ENCODE data around the gene USP12.
"Not testable (repeated sequence)": the region's sequence is repeated elsewhere in the genome, so short reads cannot be mapped to it uniquely, and the experiment has no call there.

Gene USP12

DNA sequence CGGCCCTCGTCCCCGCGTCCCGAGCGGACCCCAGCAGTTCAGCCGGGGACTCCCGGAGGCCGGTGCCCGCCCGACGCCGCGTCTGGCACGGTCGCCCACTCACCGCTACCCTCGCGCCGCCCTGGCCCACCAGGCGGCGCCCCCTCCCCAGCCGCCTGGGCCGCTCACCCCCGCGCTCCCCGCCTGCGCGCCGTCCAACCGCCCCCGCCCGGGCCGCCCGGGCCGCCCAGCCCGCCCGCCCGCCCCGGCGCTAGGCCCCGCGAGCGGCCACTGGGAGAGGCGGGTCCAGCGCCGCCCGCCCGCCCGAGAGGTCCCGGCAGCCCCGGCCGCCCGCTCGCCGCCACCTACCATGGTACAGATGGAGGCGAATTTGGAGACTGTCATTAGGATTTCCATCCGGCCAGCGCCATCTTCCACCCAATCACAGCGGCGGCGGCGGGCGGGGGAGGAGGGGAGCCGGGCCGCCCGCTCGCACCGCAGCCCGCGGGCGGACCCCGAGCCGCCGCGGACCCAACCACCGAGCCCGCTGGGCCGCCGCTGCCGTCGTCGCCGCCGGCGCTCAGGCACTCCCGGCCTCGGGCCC is at the start of gene USP12:
Gene USP12 (minus strand): TSS at position 568 of the 583 bp plus-strand sequence. CDS start 172 bp downstream, at position 396.
- Mint-ChIP-seq H3K9me3 (no peaks in the 10 kb centered on the region), H3K36me3 (ENCODE audit: low read depth) (peaks cover 6% of the 10 kb centered on the region), H3K27me3 (no peaks in the 10 kb centered on the region), H3K4me3 (peak within 1 kb of the TSS; percentile 95), H3K4me1 (ENCODE audit: low read depth) (peaks cover 56% of the 10 kb centered on the region), H3K27ac (peak within 1 kb of the TSS; percentile 97)
- intact Hi-C loops (cut with micrococcal nuclease), result loop anchor here (10.0 kb wide), 1 partner anchor 987 kb away; no protein-coding TSS in a partner anchor

- Mint-ChIP-seq H3K4me1 (ENCODE audit: low read depth) (peaks cover 19% of the 10 kb centered on the region), H3K36me3 (ENCODE audit: low read depth) (no peaks in the 10 kb centered on the region), H3K4me3 (no peak overlapping the region), H3K27ac (no peak overlapping the region), H3K27me3 (no peaks in the 10 kb centered on the region), H3K9me3 (no peaks in the 10 kb centered on the region)
- intact Hi-C loops (cut with micrococcal nuclease), result no loop called here
Measured at GRCh38 chr13:27219611-27220010, 48.0 kb upstream of the USP12 start.

DNA sequence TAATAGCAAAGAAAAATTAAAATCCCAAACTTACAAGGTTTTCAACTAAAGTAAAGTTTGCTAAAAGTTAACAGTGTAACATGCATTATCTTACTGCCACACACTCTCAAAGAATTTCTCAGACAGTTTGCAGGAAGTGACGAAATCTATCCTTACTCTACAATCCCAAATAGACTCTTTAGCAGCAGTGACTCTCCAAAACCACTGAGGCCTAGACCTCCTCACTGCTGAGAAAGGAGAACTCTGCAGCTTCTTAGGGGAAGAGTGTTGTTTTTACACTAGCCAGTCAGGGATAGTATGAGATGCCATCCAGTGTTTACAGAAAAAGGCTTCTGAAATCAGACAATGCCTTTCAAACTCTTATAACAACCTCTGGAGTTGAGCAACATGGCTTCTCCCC is 47.2 kb upstream of the USP12 start:
- H3K9me3 Mint-ChIP-seq; H3K36me3 Mint-ChIP-seq (ENCODE audit: low read depth); H3K4me3 Mint-ChIP-seq; intact Hi-C loops (cut with micrococcal nuclease); H3K27ac Mint-ChIP-seq; H3K27me3 Mint-ChIP-seq: not testable (repeated sequence)
- H3K4me1 Mint-ChIP-seq (ENCODE audit: low read depth), result peaks cover 19% of the 10 kb centered on the region

DNA sequence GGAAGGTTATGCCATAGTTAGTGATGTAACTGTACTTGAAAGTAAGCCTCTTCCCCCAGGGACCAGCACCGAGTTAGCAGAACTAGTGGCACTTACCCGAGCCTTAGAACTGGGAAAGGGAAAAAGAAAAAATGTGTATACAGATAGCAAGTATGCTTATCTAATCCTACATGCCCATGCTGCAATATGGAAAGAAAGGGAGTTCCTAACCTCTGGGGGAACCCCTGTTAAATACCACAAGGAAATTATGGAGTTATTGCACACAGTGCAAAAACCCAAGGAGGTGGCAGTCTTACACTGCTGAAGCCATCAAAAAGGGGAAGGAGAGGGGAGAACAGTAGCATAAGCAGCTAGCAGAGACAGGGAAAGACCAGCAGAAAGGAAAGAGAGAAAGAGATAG is 46.2 kb upstream of the USP12 start:
- H3K9me3 Mint-ChIP-seq; H3K36me3 Mint-ChIP-seq (ENCODE audit: low read depth); H3K27me3 Mint-ChIP-seq; H3K4me3 Mint-ChIP-seq; intact Hi-C loops (cut with micrococcal nuclease): not testable (repeated sequence)
- peak overlapping the region; percentile 34 for H3K27ac Mint-ChIP-seq
- peaks cover 19% of the 10 kb centered on the region for H3K4me1 Mint-ChIP-seq (ENCODE audit: low read depth)

- intact Hi-C loops (cut with micrococcal nuclease); H3K4me1 Mint-ChIP-seq (ENCODE audit: low read depth); H3K27ac Mint-ChIP-seq; H3K4me3 Mint-ChIP-seq; H3K9me3 Mint-ChIP-seq; H3K36me3 Mint-ChIP-seq (ENCODE audit: low read depth); H3K27me3 Mint-ChIP-seq: not testable (repeated sequence)
Measured at GRCh38 chr13:27213386-27213785, 41.8 kb upstream of the USP12 start.

DNA sequence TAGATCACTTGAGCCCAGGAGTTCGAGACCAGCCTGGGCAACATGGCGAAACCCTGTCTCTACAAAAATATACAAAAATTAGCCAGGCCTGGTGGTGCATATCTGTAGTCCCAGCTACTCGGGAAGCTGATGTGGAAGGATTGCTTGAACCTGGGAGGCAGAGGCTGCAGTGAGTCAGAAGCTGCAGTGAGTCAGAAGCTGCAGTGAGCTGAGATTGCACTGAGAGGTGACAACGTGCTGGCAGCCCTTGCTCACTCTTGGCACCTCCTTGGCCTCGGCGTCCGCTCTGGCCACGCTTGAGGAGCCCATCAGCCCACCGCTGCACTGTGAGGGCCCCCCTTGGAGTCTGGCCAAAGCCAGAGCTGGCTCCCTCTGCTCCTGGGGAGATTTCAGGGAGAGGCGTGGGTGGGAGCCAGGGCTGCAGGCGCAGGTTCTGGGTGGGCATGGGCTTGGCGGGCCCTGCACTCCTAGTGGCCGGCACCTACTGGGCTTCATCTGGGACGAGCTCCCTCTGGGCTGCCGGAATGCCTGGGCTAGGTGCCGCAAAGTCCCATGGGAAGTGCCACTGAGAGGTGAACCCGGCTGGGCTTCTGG is 40.3 kb upstream of the USP12 start:
- H3K27ac Mint-ChIP-seq, result no peak overlapping the region
- no peaks in the 10 kb centered on the region for H3K36me3 Mint-ChIP-seq (ENCODE audit: low read depth)
- H3K27me3 Mint-ChIP-seq, result peaks cover 1% of the 10 kb centered on the region
- H3K9me3 Mint-ChIP-seq, result peaks cover 8% of the 10 kb centered on the region
- intact Hi-C loops (cut with micrococcal nuclease), result no loop called here
- H3K4me1 Mint-ChIP-seq (ENCODE audit: low read depth), result no peaks in the 10 kb centered on the region
- no peak overlapping the region for H3K4me3 Mint-ChIP-seq

DNA sequence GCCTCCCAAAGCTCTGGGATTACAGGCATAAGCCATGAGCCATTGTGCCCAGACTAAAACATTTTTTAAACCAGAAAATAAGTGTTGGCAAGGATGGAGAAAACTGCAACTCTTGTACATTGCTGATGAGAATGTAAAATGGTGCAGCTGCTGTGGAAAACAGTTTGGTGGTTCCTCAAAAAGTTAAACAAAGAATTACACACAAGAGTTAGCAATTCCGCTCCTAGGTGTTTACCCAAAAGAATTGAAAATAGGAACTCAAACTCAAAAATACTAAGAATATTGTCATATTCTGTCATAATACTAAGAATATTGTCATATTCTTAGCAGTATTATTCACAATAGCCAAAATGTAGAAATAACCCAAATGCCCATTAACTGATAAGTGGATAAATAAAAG is 39.7 kb upstream of the USP12 start:
- peaks cover 8% of the 10 kb centered on the region for H3K9me3 Mint-ChIP-seq
- no peak overlapping the region for H3K4me3 Mint-ChIP-seq
- H3K4me1 Mint-ChIP-seq (ENCODE audit: low read depth), result no peaks in the 10 kb centered on the region
- no peak overlapping the region for H3K27ac Mint-ChIP-seq
- H3K36me3 Mint-ChIP-seq (ENCODE audit: low read depth), result no peaks in the 10 kb centered on the region
- intact Hi-C loops (cut with micrococcal nuclease), result no loop called here
- peaks cover 1% of the 10 kb centered on the region for H3K27me3 Mint-ChIP-seq

DNA sequence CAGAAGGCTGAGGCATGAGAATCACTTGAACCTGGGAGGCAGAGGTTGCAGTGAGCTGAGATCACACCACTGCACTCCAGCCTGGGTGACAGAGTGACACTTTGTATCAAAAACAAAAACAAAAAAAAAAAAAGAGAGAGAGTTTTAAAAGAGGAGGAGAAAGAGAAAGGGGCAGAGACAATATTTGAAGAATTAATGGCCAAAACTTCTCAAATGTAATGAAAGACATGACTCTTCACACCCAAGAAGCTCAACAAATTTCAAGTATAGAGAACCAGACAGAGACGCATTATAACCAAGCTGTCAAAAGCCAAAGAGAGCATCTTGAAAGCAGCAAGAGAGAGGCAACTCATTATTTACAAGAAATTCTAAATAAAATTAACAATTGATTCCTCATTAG is 36.9 kb upstream of the USP12 start:
- Mint-ChIP-seq H3K27ac (no peak overlapping the region), H3K4me3 (no peak overlapping the region), H3K4me1 (ENCODE audit: low read depth) (no peaks in the 10 kb centered on the region), H3K27me3 (peaks cover 1% of the 10 kb centered on the region), H3K36me3 (ENCODE audit: low read depth) (no peaks in the 10 kb centered on the region), H3K9me3 (peaks cover 8% of the 10 kb centered on the region)
- intact Hi-C loops (cut with micrococcal nuclease), result no loop called here

- Mint-ChIP-seq H3K4me1 (ENCODE audit: low read depth) (no peaks in the 10 kb centered on the region), H3K27ac (no peak overlapping the region), H3K36me3 (ENCODE audit: low read depth) (no peaks in the 10 kb centered on the region), H3K4me3 (no peak overlapping the region), H3K27me3 (no peaks in the 10 kb centered on the region), H3K9me3 (no peaks in the 10 kb centered on the region)
- intact Hi-C loops (cut with micrococcal nuclease), result loop anchor here (2.0 kb wide), 1 partner anchor 219 kb away; no protein-coding TSS in a partner anchor
Measured at GRCh38 chr13:27203854-27204253, 32.2 kb upstream of the USP12 start.

DNA sequence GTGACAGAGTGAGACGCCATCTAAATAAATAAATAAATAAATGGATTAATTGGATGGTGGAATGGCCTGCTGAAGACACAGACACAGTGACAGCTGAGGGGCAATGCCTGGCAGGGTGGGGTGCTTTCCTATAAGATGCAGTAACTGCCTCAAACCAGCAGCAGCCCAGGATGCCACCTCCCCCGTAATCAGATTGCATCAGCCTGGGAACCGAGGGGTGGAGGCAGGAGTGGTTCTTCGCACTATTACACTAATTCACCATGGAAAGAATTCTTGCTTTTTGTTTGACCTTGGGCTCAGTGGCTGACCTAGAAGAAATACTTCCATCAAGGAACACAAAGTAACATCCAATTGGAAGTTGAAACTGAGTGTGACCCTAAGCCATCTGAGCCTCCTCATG is 31.6 kb upstream of the USP12 start:
- Mint-ChIP-seq H3K9me3 (no peaks in the 10 kb centered on the region), H3K27ac (no peak overlapping the region)

DNA sequence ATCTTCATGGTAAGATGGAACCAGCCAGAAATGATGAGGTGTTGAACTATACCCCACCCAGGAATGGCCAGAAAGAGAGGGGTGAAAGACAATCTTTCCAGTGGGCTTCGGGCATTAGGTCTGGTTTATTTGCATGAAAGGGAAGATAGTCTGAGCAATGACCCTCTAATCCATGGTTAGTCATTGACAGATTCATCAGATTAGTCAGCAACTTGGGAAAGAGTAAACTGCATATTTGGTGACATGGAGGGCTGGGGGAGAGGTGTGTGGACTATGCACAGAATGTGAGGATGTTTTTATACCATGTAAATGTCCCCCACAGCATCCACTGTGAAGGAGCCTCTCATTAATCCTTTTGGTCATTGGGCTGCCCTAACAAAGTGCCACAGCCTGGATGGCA is 30.1 kb upstream of the USP12 start:
- Mint-ChIP-seq H3K27ac (no peak overlapping the region), H3K4me3 (no peak overlapping the region), H3K27me3 (no peaks in the 10 kb centered on the region), H3K36me3 (ENCODE audit: low read depth) (no peaks in the 10 kb centered on the region), H3K4me1 (ENCODE audit: low read depth) (no peaks in the 10 kb centered on the region), H3K9me3 (no peaks in the 10 kb centered on the region)
- intact Hi-C loops (cut with micrococcal nuclease), result no loop called here

More for the DNA sequence above, 31.6 kb upstream of the USP12 start:
- no peak overlapping the region for H3K4me3 Mint-ChIP-seq
- intact Hi-C loops (cut with micrococcal nuclease), result no loop called here
- H3K36me3 Mint-ChIP-seq (ENCODE audit: low read depth), result no peaks in the 10 kb centered on the region
- H3K27me3 Mint-ChIP-seq, result no peaks in the 10 kb centered on the region
- H3K4me1 Mint-ChIP-seq (ENCODE audit: low read depth), result no peaks in the 10 kb centered on the region

DNA sequence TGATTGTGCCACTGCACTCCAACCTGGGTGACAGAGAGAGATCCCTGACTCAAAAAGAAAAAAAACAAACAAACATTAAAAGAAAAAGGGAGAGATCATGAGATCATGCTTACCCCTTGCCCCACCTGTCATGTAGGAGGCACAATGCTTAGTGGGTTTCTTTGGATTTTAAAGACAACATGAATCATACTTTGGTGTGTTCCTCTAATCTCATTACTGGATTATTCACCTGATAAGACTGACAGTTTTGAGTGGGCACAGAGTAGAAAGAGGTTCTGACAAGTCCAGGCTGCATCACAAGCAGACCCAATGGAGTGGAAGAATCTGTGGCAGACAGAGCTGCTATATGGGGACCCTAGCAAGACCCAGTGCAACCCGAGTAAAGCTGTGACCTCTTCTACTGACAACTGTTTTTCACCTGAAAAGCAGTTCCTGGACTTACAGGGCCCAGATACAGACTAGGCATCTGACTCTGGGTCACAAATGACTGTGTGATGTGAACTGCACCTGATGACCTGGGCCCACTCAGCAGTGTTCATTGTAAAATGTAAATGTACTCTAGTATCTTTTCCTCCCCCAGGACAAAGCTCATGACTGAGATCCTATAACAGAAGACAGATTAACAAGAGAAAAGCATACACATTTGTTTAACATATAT is 28.9 kb upstream of the USP12 start:
- Mint-ChIP-seq H3K27me3 (peaks cover 1% of the 10 kb centered on the region), H3K4me3 (no peak overlapping the region), H3K4me1 (ENCODE audit: low read depth) (peaks cover 1% of the 10 kb centered on the region), H3K27ac (no peak overlapping the region), H3K9me3 (no peaks in the 10 kb centered on the region), H3K36me3 (ENCODE audit: low read depth) (no peaks in the 10 kb centered on the region)
- intact Hi-C loops (cut with micrococcal nuclease), result no loop called here

GRCh38 chr13:27199696-27200095 is 28.1 kb upstream of the USP12 start:
- no peak overlapping the region for H3K27ac Mint-ChIP-seq
- intact Hi-C loops (cut with micrococcal nuclease), result no loop called here
- H3K4me1 Mint-ChIP-seq (ENCODE audit: low read depth), result peaks cover 9% of the 10 kb centered on the region

GRCh38 chr13:27199211-27199610 is 27.6 kb upstream of the USP12 start:
- intact Hi-C loops (cut with micrococcal nuclease), result no loop called here
- Mint-ChIP-seq H3K4me1 (ENCODE audit: low read depth) (peaks cover 14% of the 10 kb centered on the region), H3K27me3 (peaks cover 1% of the 10 kb centered on the region), H3K4me3 (no peak overlapping the region), H3K27ac (no peak overlapping the region), H3K36me3 (ENCODE audit: low read depth) (no peaks in the 10 kb centered on the region), H3K9me3 (no peaks in the 10 kb centered on the region)

More at GRCh38 chr13:27199696-27200095, 28.1 kb upstream of the USP12 start:
- H3K36me3 Mint-ChIP-seq (ENCODE audit: low read depth), result no peaks in the 10 kb centered on the region
- H3K9me3 Mint-ChIP-seq, result no peaks in the 10 kb centered on the region
- H3K27me3 Mint-ChIP-seq, result peaks cover 1% of the 10 kb centered on the region
- no peak overlapping the region for H3K4me3 Mint-ChIP-seq

Data from dendritic cell treated with granulocyte-macrophage colony-stimulating factor and Interleukin-4, amounts not matched to agents 40 ng/mL and 50 ng/mL, for 4 days (primary cell).